HG03378 (cell line): ENCODE results near the gene ADAMTS9.
A peak's percentile ranks its signal among the peaks of the same experiment; 100 is the strongest.

Experiments used
- ATAC-seq: cut with Tn5 transposase; IDR thresholded peaks from one replicate; pipeline ENCODE4 v1.9.1; 2021; ENCODE audit warnings: mild to moderate bottlenecking, moderate library complexity; ENCODE audit not compliant: unreplicated experiment

Gene ADAMTS9

GRCh38 chr3:64496786-64497490 lies 190.9 kb downstream of the ADAMTS9 start:
- ATAC-seq = no peak

DNA sequence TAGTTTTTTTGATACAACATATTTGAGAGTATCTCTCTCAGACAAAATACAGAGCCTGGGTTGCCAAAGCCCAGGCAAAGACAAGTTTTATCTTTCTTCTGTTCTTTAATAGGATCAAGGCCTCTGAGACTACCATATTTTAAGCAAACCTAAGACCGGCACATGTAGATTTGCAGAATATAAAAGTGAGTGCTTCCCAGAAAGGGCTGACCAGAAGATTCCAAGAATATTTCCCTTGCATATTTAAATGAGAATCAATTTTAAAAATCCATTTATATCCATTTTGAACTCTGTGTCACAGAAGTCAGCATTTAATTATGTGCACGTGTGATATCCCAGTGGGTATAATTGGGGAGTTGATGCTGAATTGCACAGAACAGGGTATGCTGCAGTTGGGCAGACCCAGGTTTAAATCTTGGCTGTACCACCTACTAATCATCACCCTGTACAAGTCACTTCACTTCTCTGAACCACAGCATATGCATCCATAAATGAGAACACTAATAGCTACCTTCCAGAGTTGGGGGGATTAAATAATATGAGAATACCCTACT lies 191.9 kb downstream of the ADAMTS9 start:
- no peak for ATAC-seq

DNA sequence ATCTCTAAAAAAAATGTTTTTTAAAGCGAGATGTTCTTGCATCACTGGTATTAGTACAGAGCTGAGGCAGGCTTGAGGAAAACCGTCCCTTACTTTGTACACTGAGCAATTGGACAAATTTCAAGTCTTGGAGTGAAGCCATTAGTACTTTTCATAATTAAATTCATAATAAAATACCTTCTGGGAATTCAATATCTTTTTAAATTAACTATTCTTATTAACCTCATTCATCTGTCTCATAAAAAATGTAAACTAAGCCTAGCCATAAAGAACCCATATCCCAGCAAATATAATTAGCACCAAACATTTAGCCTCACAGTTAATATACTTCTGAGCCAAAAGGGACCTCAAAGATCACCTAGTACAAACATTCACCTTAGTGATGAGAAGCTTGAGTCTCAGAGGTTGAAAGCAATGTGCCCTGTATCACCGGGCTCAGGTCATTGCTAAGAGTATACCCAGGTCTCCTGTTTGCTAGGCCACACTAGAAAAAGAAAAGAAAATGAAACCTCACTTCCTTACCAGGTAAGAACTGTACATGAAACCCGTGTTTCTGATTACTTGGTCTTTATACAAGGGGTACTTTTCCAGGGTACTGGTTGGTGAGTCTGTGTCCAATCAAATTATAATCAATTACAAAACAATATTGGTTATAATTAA lies 192.5 kb downstream of the ADAMTS9 start:
- no peak for ATAC-seq

DNA sequence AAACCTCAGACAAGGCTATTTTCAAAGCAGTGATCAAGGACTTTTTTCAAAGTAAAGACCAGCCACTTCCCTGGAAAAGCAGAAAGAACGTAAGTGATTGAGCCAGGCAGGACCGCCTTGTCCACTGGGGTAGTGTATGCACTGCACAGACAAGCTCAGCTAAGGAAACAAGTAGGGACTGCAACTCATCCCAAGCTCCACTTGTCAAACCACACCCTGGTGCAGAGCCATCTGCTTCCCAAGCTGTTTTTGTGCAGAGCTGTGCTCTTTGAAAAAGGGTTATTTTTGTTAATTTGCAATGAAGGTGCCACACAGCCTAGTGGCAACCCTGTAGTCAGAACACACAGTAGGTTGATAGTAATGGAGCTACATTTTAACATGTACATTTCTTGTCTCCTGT lies 193.3 kb downstream of the ADAMTS9 start:
- ATAC-seq = no peak

DNA sequence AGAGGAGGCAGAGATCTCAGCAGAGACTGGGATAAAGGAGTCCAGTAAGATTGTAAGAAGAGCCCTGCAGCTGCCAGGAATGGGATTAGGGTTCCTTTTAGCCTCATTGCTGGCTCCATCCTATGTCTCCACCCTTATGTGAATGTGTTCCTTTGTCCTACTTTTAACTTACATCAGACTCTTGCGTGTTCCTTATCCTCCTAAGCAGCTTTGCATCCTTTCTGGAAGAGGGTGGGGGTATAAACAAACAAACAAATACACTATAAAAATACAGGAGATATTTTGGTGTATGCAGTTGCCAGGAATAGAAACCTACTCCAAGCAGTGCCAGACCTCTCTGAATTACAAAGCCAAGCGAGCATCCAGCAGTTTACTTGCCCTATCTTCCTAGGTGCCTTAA lies 194.7 kb downstream of the ADAMTS9 start:
- ATAC-seq = no peak

- ATAC-seq = no peak
These were observed 196.0 kb downstream of the ADAMTS9 start for GRCh38 chr3:64491843-64492242.

- no peak for ATAC-seq
These were observed 197.5 kb downstream of the ADAMTS9 start for GRCh38 chr3:64490180-64490724.

GRCh38 chr3:64489361-64490044 lies 198.3 kb downstream of the ADAMTS9 start:
- no peak for ATAC-seq

GRCh38 chr3:64488939-64489338 lies 198.9 kb downstream of the ADAMTS9 start:
- no peak for ATAC-seq

DNA sequence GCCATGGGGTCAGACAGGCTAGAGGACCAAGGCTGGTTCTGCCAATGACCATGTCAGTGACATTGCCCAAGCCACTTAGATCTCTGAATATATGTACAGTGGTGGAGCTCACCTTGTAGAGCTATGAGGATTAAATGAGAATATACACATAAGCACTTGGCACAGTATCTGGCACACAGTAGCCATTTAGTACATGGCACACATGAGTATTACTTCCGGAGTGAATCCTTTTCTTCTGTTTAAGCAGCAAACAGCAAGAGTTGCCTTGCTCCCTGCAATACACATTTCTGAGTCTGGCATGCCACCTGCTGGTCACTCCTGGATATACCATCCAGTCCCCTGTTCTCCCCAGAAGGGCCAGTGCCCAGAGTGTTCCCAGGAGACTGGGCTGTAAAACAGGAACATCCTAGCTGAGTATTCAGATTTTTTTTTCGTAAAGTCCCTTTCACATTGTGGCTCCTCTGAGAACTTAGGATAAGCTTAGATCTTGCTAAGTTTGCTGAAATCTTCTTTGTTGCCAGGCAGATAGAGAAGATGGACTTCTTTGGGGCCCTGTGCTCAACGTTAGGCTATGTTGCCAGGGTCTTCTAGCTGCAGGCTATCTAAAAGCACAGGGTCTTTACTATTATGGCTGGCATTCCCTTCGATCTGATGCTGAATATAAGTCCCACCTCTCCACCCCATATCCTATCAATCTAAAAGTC lies 203.4 kb downstream of the ADAMTS9 start:
- peak; percentile 99 for ATAC-seq

GRCh38 chr3:64483467-64483866 lies 204.3 kb downstream of the ADAMTS9 start:
- ATAC-seq = no peak

GRCh38 chr3:64475037-64475436 lies 212.8 kb downstream of the ADAMTS9 start:
- ATAC-seq = no peak

GRCh38 chr3:64473466-64473865 lies 214.3 kb downstream of the ADAMTS9 start:
- ATAC-seq = no peak

DNA sequence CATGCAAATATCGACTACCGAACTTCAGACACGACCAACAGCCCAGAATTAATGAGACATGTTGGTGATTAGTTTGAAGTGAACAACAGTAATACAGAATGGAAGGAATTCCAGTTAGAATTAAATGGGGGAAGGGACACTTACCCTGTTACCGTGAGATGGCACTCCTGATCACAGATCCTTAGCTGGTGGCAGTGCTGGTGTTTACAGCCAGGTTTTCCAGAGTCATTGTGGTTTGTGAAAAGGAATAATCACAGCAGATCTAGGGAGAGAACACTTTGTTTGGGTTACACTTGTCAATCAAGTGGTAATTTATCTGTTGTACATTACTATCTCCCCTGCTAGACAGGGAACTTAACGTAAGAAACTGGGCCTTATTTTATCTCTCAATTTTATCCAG lies 217.4 kb downstream of the ADAMTS9 start:
- no peak for ATAC-seq

DNA sequence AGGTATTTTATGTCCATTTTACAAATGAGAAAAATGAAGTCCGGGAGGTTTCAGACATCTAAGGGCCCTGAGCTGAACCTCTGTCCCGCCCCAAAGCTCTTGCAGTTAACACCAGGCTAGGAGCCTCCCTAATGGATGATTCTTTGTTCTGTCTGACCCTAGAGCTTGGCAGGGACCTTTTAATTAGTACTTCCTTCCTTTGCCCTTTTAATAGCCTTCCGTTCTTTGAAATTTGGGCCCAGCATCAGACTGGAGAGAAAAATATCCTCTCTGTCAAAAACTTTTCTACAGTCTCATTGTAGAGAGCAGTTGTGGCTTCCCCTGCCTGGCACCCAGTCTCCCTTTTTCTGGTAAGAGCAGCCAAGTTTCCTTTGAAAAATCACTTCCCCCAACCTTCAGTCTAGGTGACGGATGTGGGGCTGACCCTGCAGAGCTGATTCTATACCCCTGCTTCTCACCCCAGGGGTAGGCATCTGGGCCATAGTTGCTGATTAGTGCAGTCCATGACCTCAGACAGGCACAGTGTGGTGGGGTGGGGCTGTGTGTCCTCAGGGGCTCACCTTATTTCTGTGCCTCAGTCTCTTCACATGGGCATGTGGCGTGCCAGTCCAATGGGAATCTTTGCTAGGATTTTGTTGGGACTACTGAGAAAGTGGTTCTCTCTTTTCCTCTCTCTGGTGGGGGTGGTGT lies 220.4 kb downstream of the ADAMTS9 start:
- no peak for ATAC-seq
